ENCODE data around the gene RBM23. TPM values are rescaled to one million over a fixed set of nuclear protein-coding genes. Genes with fewer than 3 reads are reported as not detected.

Gene RBM23
- total RNA-seq, 2 donors from 2014 or later: 52.0 to 68.6 TPM

GRCh38 chr14:22875748-22876319, 43.1 kb downstream of the RBM23 start:
- Mint-ChIP-seq H3K9me3 (no peaks in the 10 kb centered on the region), H3K27me3 (ENCODE audit: insufficient read depth) (peaks cover 2% of the 10 kb centered on the region), H3K4me1 (peaks cover 12% of the 10 kb centered on the region), H3K4me3 (no peak overlapping the region), H3K36me3 (ENCODE audit: low read depth) (peaks cover 28% of the 10 kb centered on the region), H3K27ac (peak overlapping the region; percentile 19)
- Histone ChIP-seq H3K9me3 (ENCODE audit: control insufficient read depth, low read length) (no peaks in the 10 kb centered on the region), H3K27ac (ENCODE audit: low read depth, low read length) (no peak overlapping the region), H3K4me1 (ENCODE audit: control insufficient read depth, insufficient read depth, low read length) (peaks cover 2% of the 10 kb centered on the region), H3K9ac (ENCODE audit: extremely low read depth, low read length, poor library complexity, severe bottlenecking) (no peak overlapping the region), H3K4me3 (ENCODE audit: low read length) (no peak overlapping the region), H3K27me3 (ENCODE audit: control insufficient read depth, insufficient read depth, low read length, poor library complexity, severe bottlenecking) (no peaks in the 10 kb centered on the region), H3K36me3 (ENCODE audit: control insufficient read depth, insufficient read depth, low read length) (peaks cover 36% of the 10 kb centered on the region)
- no peak for TF ChIP-seq CTCF (conservative IDR thresholded peaks at IDR 0.05)
- no peak for DNase-seq
- 94 to 99% methylated on average over 17 to 20 of the region's 20 CpGs for WGBS, 2 experiments (ENCODE audit: insufficient coverage in 1 of 2, insufficient read length in 1 of 2)

GRCh38 chr14:22875003-22875747, 43.8 kb downstream of the RBM23 start:
- no peak for DNase-seq
- Mint-ChIP-seq H3K4me1 (peaks cover 17% of the 10 kb centered on the region), H3K27ac (no peak overlapping the region), H3K4me3 (no peak overlapping the region), H3K27me3 (ENCODE audit: insufficient read depth) (peaks cover 2% of the 10 kb centered on the region), H3K9me3 (no peaks in the 10 kb centered on the region), H3K36me3 (ENCODE audit: low read depth) (peaks cover 28% of the 10 kb centered on the region)
- no peaks in the 10 kb centered on the region for H3K27me3 ChIP-seq (ENCODE audit: control insufficient read depth, insufficient read depth, low read length, poor library complexity, severe bottlenecking)
- TF ChIP-seq CTCF (conservative IDR thresholded peaks at IDR 0.05): no peak
- no peak overlapping the region for H3K4me3 ChIP-seq (ENCODE audit: low read length)
- H3K9ac ChIP-seq (ENCODE audit: extremely low read depth, low read length, poor library complexity, severe bottlenecking): no peak overlapping the region
- H3K9me3 ChIP-seq (ENCODE audit: control insufficient read depth, low read length): no peaks in the 10 kb centered on the region
- 96 to 98% methylated on average over 14 to 15 of the region's 15 CpGs for WGBS, 2 experiments (ENCODE audit: insufficient coverage in 1 of 2, insufficient read length in 1 of 2)
- no peak overlapping the region for H3K27ac ChIP-seq (ENCODE audit: low read depth, low read length)
- peaks cover 36% of the 10 kb centered on the region for H3K36me3 ChIP-seq (ENCODE audit: control insufficient read depth, insufficient read depth, low read length)
- H3K4me1 ChIP-seq (ENCODE audit: control insufficient read depth, insufficient read depth, low read length): peaks cover 2% of the 10 kb centered on the region

- H3K36me3 ChIP-seq (ENCODE audit: control insufficient read depth, insufficient read depth, low read length): peaks cover 32% of the 10 kb centered on the region
- Mint-ChIP-seq H3K4me1 (peaks cover 12% of the 10 kb centered on the region), H3K9me3 (no peaks in the 10 kb centered on the region), H3K27me3 (ENCODE audit: insufficient read depth) (peaks cover 1% of the 10 kb centered on the region), H3K27ac (peak overlapping the region; percentile 59), H3K36me3 (ENCODE audit: low read depth) (peaks cover 25% of the 10 kb centered on the region), H3K4me3 (peak overlapping the region; percentile 74)
- H3K9ac ChIP-seq (ENCODE audit: extremely low read depth, low read length, poor library complexity, severe bottlenecking): peak overlapping the region; percentile 84
- whole genome bisulfite sequencing, 2 experiments (ENCODE audit: insufficient coverage in 1 of 2, insufficient read length in 1 of 2): 43 to 69% methylated on average over 3 to 10 of the region's 10 CpGs
- peaks cover 2% of the 10 kb centered on the region for H3K4me1 ChIP-seq (ENCODE audit: control insufficient read depth, insufficient read depth, low read length)
- TF ChIP-seq CTCF (conservative IDR thresholded peaks at IDR 0.05): no peak
- DNase-seq: no peak
- peak overlapping the region; percentile 82 for H3K4me3 ChIP-seq (ENCODE audit: low read length)
- no peaks in the 10 kb centered on the region for H3K27me3 ChIP-seq (ENCODE audit: control insufficient read depth, insufficient read depth, low read length, poor library complexity, severe bottlenecking)
- H3K27ac ChIP-seq (ENCODE audit: low read depth, low read length): no peak overlapping the region
- no peaks in the 10 kb centered on the region for H3K9me3 ChIP-seq (ENCODE audit: control insufficient read depth, low read length)
These were observed 46.0 kb downstream of the RBM23 start for GRCh38 chr14:22872833-22873520.

Data from endodermal cell (in vitro differentiated cells).